ENCODE data around the gene SORCS2.

The SORCS2 gene

DNA sequence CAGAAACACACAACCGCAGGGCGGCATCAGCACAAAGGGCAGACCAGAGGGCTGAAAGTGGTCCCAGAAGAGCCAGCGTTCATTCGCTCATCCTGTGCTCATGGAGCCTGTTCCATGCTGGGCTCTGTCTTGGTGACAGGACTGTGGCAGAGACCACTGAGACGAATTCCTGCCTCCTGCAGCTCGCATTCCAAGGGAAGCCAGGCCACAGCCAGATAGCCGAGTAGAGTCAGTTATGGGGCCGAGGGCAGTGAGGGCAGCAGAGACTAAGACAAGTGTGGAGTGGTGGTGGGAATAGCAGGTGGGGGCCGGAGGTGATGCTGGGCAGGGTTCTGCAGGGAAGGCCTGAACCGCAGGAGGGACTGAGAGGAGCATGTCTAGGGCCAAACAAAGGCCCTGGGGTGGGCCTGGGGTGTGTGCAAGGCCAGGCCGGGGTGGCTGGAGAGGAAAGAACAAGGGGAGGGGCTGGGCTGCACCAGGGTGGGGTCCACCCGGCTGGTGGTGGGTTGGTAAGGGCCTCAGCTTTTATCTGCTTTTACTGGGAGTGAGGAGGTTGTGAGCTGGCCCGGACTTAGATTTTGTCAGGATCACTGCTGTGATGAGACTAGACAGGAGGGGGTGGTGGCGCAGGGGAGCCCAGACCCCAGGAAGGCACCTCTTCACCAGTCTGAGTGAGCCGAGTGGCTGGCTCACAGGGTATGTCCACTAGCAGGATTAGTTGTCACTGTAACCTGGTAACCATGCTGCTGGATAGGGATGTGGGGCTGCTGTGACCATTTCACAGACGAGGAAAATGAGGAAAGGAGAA, 236.1 kb downstream of the SORCS2 start:
- TF ChIP-seq, protein P1, sequence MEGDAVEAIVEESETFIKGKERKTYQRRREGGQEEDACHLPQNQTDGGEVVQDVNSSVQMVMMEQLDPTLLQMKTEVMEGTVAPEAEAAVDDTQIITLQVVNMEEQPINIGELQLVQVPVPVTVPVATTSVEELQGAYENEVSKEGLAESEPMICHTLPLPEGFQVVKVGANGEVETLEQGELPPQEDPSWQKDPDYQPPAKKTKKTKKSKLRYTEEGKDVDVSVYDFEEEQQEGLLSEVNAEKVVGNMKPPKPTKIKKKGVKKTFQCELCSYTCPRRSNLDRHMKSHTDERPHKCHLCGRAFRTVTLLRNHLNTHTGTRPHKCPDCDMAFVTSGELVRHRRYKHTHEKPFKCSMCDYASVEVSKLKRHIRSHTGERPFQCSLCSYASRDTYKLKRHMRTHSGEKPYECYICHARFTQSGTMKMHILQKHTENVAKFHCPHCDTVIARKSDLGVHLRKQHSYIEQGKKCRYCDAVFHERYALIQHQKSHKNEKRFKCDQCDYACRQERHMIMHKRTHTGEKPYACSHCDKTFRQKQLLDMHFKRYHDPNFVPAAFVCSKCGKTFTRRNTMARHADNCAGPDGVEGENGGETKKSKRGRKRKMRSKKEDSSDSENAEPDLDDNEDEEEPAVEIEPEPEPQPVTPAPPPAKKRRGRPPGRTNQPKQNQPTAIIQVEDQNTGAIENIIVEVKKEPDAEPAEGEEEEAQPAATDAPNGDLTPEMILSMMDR (IDR thresholded peaks at IDR 0.05; ENCODE audit: insufficient read depth, low read length, poor library complexity, severe bottlenecking), result no peak
- Histone ChIP-seq H3K4me3 (replicated peaks; ENCODE audit: low read depth, low read length) (no peak overlapping the region), H3K36me3 (ENCODE audit: control insufficient read depth, insufficient read depth, low read length) (no peaks in the 10 kb centered on the region), H3K27me3 (replicated peaks; ENCODE audit: control insufficient read depth, insufficient read depth, low read length) (peaks cover 1% of the 10 kb centered on the region)
- no peak for DNase-seq (ENCODE audit: extremely low read depth, insufficient read length)

DNA sequence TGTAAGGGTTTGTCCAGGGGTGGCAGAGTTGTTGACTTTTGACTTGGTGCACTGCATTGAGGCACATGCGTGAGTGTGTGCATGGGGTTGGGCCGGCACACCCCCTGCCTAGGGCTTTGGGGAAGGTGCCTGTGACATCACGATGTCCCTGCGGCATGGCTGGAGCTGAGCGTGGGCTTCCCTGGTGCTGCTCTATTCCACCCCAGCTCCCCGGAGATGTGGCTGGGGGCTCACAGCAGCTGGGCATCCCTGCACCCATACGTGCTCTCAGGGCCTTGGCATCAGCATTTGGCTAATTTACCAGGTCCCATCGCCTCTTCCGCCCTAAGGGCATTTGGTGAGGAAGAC, 236.7 kb downstream of the SORCS2 start:
- Histone ChIP-seq H3K27me3 (replicated peaks; ENCODE audit: control insufficient read depth, insufficient read depth, low read length) (peaks cover 1% of the 10 kb centered on the region), H3K4me3 (replicated peaks; ENCODE audit: low read depth, low read length) (no peak overlapping the region), H3K36me3 (ENCODE audit: control insufficient read depth, insufficient read depth, low read length) (no peaks in the 10 kb centered on the region)
- TF ChIP-seq, protein P1 (IDR thresholded peaks at IDR 0.05; ENCODE audit: insufficient read depth, low read length, poor library complexity, severe bottlenecking), result no peak
- DNase-seq (ENCODE audit: extremely low read depth, insufficient read length), result no peak

DNA sequence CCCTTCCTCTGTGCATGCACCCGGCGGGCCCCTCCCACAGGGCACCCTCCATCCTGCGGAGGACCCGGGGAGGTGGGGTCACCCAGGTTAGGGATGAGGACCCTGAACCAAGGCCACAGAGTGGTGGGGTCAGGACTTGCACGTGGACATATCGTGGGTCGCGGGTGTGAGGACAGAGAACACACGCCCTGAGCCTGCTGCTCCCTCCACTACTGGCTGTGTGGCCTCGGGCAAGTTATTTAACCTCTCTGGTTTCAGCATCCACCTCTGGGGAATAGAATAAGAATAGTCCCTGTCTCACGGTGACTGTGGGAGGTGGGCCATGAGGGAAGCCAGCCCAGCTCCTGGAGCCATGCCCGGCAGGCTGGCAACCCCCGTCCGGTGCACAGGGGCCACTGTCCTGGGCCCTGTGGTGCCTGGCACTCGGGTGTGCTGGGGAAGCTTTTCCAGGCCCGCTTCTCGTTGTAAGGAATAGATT, 237.3 kb downstream of the SORCS2 start:
- Histone ChIP-seq H3K4me3 (replicated peaks; ENCODE audit: low read depth, low read length) (no peak overlapping the region), H3K36me3 (ENCODE audit: control insufficient read depth, insufficient read depth, low read length) (no peaks in the 10 kb centered on the region), H3K27me3 (replicated peaks; ENCODE audit: control insufficient read depth, insufficient read depth, low read length) (peaks cover 1% of the 10 kb centered on the region)
- DNase-seq (ENCODE audit: extremely low read depth, insufficient read length), result no peak
- TF ChIP-seq, protein P1 (IDR thresholded peaks at IDR 0.05; ENCODE audit: insufficient read depth, low read length, poor library complexity, severe bottlenecking), result no peak

DNA sequence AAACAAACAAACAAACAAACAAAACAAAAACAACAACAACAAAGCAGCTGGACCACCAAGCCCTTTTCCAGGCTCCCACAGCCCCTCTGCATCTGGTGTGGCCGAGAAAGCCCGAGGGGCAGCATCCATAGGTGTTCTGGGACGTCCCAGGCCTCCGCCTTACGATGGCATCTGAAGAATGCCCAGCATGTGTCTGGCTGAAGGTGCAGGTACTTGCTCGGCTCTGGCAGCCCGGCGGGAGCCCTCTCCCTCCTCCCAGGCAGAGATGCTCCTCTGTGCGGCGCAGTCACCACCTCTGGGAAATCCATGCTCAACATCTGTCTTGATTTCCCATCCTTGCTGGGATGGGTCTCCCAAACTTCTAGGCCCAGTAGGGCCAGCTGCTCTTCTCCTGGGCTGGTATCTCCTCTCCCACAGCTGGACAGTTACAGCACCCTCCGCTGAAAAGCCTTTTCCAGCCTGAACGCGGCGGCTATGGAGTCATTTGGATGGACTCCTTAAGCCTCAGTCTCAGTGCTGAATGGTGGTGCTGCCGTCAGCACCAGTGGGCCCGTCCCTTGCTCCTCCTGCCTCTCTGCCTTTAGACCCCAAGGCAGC, 238.1 kb downstream of the SORCS2 start:
- H3K36me3 ChIP-seq (ENCODE audit: control insufficient read depth, insufficient read depth, low read length), result no peaks in the 10 kb centered on the region
- H3K4me3 ChIP-seq (replicated peaks; ENCODE audit: low read depth, low read length), result no peak overlapping the region
- no peak for DNase-seq (ENCODE audit: extremely low read depth, insufficient read length)
- TF ChIP-seq, protein P1 (IDR thresholded peaks at IDR 0.05; ENCODE audit: insufficient read depth, low read length, poor library complexity, severe bottlenecking), result no peak
- H3K27me3 ChIP-seq (replicated peaks; ENCODE audit: control insufficient read depth, insufficient read depth, low read length), result no peaks in the 10 kb centered on the region; the same call in 1 of the 2 replicates

DNA sequence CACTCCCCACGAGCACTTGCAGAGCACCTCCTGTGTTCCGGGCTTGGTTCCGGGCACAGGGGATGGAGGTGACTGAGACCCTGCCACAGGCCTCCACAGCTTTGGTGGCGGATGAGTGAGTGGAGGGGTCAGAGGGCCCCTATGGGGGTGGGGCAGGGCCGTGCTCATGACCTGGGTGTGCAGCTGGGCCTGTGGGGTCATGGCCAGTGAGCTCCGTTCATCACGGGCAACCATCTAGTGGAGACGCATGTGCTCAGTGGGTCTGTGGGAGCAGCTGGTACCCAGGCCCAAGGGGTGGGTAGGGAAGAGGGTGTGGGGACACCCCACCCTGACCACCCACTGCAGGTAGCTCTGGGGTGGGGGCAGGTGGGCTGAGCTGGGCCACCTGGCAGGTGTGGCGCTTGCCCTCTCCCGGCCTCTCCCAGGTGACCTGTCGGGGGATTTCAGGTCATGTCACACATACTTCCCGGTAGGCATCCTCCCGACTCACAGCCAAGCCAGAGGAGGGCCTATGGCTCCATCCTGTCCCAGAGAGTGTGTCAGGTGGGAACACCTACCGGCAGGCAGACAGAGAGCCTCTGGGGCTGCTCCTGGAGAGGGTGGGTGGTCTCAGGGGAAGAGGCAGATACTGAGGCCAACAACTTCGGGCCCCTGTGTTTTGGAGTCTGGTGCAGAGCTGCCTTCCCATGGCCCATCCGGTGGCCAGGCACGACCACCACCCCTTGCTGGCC, 238.8 kb downstream of the SORCS2 start:
- Histone ChIP-seq H3K4me3 (replicated peaks; ENCODE audit: low read depth, low read length) (no peak overlapping the region), H3K36me3 (ENCODE audit: control insufficient read depth, insufficient read depth, low read length) (no peaks in the 10 kb centered on the region), H3K27me3 (replicated peaks; ENCODE audit: control insufficient read depth, insufficient read depth, low read length) (no peaks in the 10 kb centered on the region; the same call in 1 of the 2 replicates)
- no peak for DNase-seq (ENCODE audit: extremely low read depth, insufficient read length)
- TF ChIP-seq, protein P1 (IDR thresholded peaks at IDR 0.05; ENCODE audit: insufficient read depth, low read length, poor library complexity, severe bottlenecking), result no peak

Data from GM06990 (cell line).